ENCODE measurements around the gene CAMK2N2.

Gene CAMK2N2

GRCh38 chr3:184239708-184240107, 21.6 kb downstream of the CAMK2N2 start:
- DNase-seq (ENCODE audit: low read depth): no peak

GRCh38 chr3:184239221-184239620, 22.1 kb downstream of the CAMK2N2 start:
- DNase-seq (ENCODE audit: low read depth): no peak

- no peak for DNase-seq (ENCODE audit: low read depth)
Measured at GRCh38 chr3:184238246-184238818, 23.0 kb downstream of the CAMK2N2 start.

GRCh38 chr3:184237807-184238206, 23.5 kb downstream of the CAMK2N2 start:
- no peak for DNase-seq (ENCODE audit: low read depth)

- no peak for DNase-seq (ENCODE audit: low read depth)
Measured at GRCh38 chr3:184237211-184237610, 24.1 kb downstream of the CAMK2N2 start.

GRCh38 chr3:184236636-184237035, 24.7 kb downstream of the CAMK2N2 start:
- no peak for DNase-seq (ENCODE audit: low read depth)

GRCh38 chr3:184236033-184236410, 25.3 kb downstream of the CAMK2N2 start:
- DNase-seq (ENCODE audit: low read depth): no peak

GRCh38 chr3:184235381-184236032, 25.8 kb downstream of the CAMK2N2 start:
- no peak for DNase-seq (ENCODE audit: low read depth)

- no peak for DNase-seq (ENCODE audit: low read depth)
Measured at GRCh38 chr3:184234671-184235380, 26.5 kb downstream of the CAMK2N2 start.

GRCh38 chr3:184234224-184234623, 27.1 kb downstream of the CAMK2N2 start:
- DNase-seq (ENCODE audit: low read depth): peak; percentile 19

GRCh38 chr3:184233127-184233843, 28.1 kb downstream of the CAMK2N2 start:
- no peak for DNase-seq (ENCODE audit: low read depth)

GRCh38 chr3:184231671-184232070, 29.7 kb downstream of the CAMK2N2 start:
- no peak for DNase-seq (ENCODE audit: low read depth)

GRCh38 chr3:184230603-184231528, 30.5 kb downstream of the CAMK2N2 start:
- no peak for DNase-seq (ENCODE audit: low read depth)

GRCh38 chr3:184230081-184230602, 31.2 kb downstream of the CAMK2N2 start:
- DNase-seq (ENCODE audit: low read depth): no peak

- DNase-seq (ENCODE audit: low read depth): no peak
Measured at GRCh38 chr3:184229394-184230080, 31.8 kb downstream of the CAMK2N2 start, which contains the start of gene VWA5B2. Gene VWA5B2, plus strand, starts transcription at chr3:184229585. Its CDS starts 944 bp downstream, at chr3:184230529.

GRCh38 chr3:184228376-184229137, 32.8 kb downstream of the CAMK2N2 start:
- no peak for DNase-seq (ENCODE audit: low read depth)

- no peak for DNase-seq (ENCODE audit: low read depth)
Measured at GRCh38 chr3:184227481-184227935, 33.8 kb downstream of the CAMK2N2 start.

- DNase-seq (ENCODE audit: low read depth): no peak
Measured at GRCh38 chr3:184223946-184224345, 37.4 kb downstream of the CAMK2N2 start.

- no peak for DNase-seq (ENCODE audit: low read depth)
Measured at GRCh38 chr3:184222521-184222920, 38.8 kb downstream of the CAMK2N2 start.

- DNase-seq (ENCODE audit: low read depth): no peak
Measured at GRCh38 chr3:184218814-184219213, 42.5 kb downstream of the CAMK2N2 start.
